GM15510 (cell line): Measurements from ENCODE around the gene MRPL27.

ENCODE experiments used
- POLR2A ChIP-seq: IDR thresholded peaks from 3 replicates; pipeline ENCODE4 v1.6.1; 2011; ENCODE audit warnings: borderline replicate concordance; ENCODE audit not compliant: insufficient read length; ENCODE audit errors: extremely low read depth

MRPL27 gene

DNA sequence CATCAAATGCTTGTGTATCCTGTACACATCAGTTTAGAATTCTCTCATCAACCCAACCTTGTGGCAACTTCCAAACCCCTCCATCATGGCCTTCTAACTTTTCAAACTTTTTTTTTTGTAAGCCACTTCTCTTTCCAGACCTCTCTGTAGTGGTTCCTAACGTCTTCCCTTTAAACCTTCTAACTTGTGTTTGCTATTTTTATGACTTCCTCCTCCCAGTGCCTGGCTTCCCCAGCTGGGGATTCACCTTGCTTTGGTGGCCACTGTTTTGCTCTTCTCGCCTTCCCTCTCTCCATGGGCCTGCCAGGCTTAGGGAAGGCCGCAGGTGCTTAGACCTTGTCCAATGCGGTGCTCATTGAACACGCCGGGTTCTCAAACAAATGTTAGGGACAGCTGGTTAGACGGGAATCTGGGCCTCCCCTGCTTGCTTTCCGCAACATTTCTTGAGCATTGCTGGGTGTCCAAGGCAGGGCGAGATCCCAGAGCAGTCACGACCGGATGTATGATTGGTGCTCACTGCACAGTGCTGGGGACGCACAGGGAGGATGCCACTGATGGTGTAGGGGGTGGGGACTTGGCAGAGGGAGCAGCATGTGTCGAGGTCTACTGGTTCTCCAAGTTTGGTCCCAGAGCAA, 28.1 kb downstream of the MRPL27 start:
- no peak for TF ChIP-seq POLR2A

DNA sequence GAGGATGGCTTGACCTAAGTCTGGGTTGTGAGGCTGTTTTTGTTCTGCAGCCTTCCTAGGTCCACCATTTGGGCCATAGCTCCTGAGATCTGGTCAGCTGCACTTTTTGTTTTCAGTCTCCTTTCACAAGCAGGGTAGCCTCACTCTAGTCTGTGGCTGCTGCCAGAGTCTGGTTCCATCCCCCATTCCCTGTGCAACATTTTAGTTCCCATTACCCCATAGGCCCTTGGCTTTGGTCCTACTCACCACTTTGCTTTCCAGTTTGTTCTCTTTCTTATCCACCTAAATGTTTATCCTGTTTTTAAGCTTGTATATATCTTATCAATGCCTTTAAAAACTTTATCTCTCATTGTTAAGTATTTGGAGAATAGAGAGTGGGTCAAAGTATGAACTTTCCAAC, 33.6 kb downstream of the MRPL27 start:
- no peak for TF ChIP-seq POLR2A

DNA sequence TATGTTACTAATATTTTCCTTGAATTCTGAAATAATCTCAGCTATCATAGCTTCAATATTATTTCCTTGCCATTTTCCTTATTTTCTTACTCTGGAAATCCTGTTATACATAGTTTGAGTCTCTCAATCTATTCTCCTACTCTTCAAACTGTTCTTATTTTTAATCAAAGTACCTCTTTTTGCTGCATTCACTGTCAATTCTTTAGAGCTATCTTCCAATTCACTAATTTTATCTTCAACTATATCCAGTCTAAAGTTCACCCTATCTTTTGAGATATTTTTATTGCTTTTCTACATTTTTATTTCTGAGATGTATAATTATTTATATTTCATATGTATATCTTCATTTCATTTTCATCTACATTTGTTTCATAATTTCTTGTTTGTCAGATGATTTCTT, 34.3 kb downstream of the MRPL27 start:
- no peak for TF ChIP-seq POLR2A

DNA sequence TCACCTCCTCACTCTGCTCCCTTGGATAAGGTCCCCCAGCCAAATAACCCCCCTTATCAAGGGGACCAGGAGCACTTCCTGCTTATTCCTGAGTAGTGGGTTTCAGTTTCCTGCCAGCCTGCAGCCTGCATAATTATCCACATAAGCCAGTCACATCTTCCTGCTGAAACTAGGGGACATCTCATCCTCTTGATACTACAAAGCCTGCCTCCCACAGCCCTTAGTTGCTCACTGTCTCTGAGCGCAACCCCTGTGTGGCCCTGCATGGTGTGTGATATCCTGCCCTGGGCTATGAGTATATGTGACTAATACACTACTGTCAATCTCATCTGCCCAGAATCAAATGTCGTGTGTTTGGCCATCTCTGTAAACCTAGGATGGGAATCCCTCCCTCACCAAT, 35.0 kb downstream of the MRPL27 start:
- no peak for TF ChIP-seq POLR2A

DNA sequence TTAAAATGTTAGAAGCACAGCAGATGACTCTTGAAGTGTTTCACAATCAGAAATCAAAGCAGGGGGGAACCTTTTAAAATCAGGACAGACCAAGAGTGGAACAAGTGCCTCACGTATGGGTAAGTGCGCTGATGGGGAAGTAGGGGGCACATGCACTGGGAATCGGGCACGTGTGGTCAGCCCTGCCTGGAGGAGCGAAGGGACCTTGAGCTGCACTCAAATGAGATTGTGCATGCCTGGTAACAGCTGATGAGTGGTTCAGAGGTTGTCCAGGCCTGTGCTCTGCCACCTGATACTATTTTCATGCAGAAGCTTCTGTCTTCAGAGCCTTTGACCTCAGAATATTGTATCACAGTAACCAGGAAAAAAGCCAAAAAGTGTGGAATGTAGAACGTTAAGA, 40.8 kb downstream of the MRPL27 start:
- TF ChIP-seq POLR2A: no peak

DNA sequence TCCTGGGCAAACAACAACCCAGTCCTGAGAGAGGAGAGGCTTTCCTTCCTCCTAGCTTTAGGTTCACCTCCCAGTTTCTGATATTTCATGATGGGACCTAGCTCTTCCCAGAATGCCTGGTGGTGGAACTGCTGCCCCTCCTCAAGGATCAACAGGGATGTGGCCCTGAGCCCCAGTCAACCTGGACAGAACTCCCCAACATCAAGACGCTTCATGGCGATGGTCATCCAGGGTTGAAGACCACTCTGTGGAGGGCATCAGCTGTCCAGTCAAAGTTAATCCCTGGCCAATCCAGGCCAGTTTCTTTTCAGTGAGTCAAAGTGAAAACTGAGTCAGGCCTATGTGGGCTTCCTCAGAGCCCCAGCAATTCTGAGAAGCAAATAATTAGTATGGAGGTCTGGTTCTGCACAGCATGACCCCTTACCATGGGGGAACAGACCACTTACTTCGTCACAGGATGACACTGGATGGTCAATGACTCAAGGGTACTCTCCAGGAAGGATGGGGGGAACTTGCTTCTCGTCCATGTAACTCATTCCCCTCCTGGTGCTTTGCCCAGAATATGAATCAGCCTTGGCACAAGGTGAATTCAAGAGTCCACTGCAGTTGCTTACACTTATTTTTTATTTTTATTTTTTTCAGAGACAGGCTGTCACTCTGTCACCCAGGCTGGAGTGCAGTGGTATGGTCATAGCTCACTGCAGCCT, 41.7 kb downstream of the MRPL27 start:
- TF ChIP-seq POLR2A: no peak

DNA sequence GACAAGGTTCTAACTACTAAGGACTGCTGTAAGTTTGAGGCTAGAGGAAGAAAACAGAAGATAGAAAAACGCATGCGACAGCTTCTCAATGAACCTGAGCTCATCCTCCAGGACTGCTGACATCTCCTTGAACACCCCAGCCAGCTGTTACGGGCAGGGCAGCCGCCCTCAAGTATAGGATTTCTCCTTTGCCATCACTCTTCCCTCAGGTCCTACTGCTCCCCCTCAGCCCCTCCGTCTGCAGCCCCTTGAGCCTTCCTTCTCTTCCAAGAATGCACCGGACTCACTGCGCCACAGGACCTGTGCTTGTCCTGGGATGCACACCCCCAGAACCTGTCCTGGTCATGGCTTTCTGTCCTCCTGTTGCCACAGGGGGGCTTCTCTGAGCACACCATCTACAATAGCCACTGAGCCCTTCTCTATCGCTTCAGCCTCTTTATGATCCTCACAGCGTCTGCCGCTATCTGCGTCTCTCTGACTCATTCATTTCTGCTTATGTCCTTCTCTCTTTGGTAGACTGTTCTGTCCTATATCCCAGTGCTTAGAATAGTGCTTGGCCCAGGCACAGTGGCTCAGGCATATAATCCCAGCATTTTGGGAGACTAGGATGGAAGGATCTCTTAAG, 42.7 kb downstream of the MRPL27 start:
- no peak for TF ChIP-seq POLR2A

DNA sequence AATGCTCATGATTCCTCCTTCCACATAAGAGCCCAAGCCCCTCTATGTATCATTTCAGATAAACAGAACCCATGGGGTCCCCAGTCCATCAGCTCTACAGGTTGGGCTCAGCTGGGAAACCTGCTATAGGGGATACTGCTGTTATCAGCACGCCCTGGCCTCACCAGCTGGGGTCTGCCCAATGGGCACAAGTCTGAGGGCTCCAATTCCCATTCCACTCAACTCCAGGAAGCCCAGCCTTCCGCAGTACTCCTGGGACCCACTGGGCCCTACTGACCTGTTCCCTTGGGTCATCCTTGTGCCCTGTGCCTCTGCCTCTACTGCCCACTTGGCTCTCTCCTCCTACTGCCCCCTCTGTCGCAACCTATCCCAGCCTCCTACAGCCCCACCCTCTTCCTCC, 43.3 kb downstream of the MRPL27 start:
- no peak for TF ChIP-seq POLR2A

DNA sequence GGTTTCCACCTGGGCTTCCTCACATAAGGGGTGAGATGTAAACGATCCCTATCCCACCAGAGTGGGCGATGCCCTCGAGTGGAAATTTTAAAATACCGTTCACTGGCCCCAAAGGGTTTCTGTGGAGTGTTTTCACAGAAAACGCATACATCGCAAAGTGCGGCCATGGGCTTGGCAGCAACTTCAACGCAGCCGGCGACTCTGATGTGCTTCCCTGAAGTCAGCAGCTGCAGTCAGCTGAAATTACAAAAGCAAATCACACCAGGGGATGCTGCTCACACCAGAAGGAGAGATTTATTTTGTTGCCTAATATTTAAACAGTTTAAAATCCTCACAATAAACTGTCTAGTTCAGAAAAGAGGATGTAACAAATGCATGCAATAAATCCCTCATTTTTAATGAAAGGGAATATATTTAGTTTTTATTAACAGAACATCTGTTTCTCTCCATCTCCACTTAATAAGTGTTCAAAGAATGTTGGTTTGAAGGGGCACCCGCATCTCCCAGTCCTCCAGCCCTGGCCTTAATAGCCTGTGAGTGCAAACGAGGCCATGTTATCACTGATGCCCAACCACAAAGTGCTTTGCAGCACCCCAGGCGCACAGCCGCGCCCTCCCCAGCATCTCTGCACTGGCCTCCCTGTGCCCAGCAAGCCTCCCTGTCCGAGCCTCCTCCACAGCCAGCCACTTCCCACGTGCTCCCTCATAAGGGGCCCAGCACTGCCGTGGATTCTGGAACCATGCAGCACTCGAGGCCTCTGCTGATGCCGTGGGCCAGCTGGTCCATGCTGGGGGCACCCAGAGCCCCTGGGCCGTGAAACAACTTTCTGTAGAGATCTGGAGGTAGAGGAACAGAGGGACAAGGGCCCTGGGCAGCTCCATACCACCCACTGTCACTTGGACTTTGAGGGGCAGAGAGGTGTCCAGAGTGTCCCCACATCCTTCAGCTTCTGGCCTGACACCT, 44.3 kb downstream of the MRPL27 start:
- no peak for TF ChIP-seq POLR2A

DNA sequence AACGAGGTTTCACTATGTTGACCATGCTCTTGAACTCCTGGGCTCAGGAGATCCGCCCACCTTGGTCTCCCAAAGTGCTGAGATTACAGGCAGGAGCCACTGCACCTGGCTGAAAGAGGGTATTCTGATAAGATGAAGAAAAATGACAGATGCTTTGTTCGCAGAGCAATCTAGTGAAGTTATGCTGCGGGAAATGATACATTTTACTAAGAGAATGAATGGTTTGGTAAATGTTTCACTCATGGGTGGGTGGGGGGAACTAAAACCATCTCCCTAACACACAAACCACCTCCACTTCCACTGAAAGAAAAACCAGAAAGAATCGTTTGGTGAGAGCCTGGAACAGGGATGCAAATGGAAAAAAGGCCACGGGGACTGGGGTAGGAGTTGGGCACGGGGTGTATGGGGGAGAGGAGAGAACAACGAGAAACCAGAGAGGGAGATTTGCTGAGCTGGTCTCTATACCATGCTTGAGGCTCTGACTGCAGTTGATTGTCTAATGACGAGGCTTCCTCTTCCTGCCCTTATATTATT, 46.1 kb downstream of the MRPL27 start:
- TF ChIP-seq POLR2A: no peak

DNA sequence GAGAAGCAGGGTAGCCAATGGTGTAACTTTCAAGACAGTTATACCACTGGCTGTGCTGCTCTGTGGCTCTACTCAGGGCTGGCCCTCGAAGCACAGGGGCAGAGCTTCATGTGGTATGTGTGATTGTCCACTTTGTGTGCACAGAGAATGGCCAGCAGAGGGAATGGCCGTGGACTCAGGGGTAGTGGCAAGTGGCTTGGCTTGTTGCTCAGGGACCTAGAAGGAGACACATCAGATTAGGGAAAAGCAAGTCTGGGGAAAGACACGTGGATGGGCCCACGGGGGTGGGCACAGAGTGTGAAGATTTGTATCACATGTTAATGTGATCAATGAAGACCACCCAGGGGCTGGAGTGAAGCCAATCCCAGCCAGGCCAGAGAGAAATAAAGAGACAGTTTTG, 47.1 kb downstream of the MRPL27 start:
- no peak for TF ChIP-seq POLR2A

DNA sequence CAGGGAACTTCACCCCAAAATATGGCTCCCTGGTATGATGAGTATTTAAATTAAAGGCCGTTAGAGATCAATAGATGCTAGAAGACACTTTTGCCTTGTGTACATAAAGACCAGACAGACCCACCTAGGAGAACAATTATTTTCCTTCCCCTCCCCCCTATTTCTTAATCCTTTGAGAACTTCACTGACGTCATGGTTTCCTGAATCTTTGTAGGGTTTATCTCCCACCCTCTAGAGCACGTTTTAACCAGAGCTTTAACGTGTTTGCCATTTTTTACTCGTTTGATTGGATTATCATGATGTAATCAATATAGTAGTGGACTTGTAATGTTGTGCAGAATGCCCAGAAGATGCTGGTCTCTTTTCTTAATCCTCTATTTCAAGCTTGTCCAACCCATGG, 49.9 kb downstream of the MRPL27 start:
- TF ChIP-seq POLR2A: no peak

DNA sequence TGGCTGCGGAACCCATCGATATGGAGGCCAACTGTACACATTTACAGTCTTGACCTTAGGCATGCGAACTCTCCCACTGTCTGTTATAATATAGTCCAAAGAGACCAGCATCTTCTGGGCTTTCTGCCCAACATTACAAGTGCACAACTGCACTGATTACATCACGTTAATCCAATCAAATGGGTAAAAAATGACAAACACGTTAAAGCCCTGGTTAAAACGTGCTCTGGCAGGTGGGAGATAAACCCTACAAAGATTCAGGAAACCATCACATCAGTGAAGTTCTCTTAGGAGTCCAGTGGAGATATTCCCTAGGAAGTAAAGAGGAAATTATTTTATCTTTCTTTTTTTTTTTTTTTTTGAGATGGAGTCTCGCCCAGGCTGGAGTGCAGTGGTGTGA, 50.7 kb downstream of the MRPL27 start:
- no peak for TF ChIP-seq POLR2A

DNA sequence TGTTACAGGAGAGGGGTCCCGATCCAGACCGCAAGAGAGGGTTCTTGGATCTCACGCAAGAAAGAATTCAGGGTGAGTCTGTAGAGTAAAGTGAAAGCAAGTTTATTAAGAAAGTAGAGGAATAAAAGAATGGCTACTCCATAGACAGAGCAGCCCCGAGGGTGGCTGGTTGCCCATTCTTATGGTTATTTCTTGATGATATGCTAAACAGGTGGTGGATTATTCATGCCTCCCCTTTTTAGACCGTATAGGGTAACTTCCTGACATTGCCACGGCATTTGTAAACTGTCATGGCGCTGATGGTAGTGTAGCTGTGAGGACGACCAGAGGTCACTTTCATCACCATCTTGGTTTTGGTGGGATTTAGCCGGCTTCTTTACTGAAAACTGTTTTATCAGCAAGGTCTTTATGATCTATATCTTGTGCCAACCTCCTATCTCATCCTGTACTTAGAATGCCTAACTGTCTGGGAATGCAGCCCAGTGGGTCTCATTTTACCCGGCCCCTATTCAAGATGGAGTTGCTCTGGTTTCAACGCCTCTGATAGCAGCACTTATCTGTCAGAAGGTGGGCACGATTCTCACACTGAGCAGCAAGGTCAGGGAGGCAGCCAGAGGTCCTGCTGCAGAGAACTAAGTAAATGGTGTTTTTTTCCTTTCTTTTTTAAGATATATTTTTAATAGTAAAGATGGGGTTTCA, 53.5 kb downstream of the MRPL27 start:
- no peak for TF ChIP-seq POLR2A
